ENCODE data around the gene PDE6G. TPM values are rescaled to one million over a fixed set of nuclear protein-coding genes. Genes with fewer than 3 reads are reported as not detected.

The PDE6G gene
- total and polyA plus RNA-seq, 2 donors (not counting 3 experiments of a cell fraction or from before 2014, with no cell fraction given) = 1.8 to 3.7 TPM

DNA sequence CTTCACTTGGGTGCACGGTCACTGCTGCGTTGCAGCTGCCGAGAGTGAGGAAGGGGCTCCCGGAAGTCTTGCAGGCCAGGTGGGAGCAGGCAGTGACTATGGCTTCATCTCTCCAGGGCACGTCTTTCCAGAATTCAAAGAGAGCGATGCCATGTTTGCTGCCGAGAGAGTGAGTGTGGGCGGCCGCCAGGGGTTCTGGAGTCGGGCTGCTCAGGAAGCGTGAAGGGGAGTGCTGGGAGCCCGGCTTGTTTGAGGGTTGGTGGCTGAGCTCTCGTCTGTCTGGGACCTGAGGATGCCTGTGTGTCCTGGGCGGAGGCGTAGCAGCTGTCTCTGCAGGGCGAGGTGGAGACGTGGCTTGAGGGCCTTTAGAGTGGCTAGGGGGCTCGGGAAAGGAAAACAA is 33.7 kb upstream of the PDE6G start:
- H3K36me3 ChIP-seq (ENCODE audit: control insufficient read depth in 2 of 2, extremely low read depth in 1 of 2, insufficient read depth in 2 of 2, low read length in 2 of 2) = peaks cover 27 to 88% of the 10 kb centered on the region in 2 experiments
- TF ChIP-seq POLR2A (IDR thresholded peaks at IDR 0.05; ENCODE audit: low read depth, low read length) (no peak), FOS (IDR thresholded peaks at IDR 0.05; ENCODE audit: borderline replicate concordance, insufficient read depth, low read length) (no peak), EZH2 (IDR thresholded peaks at IDR 0.05; ENCODE audit: borderline replicate concordance, low read depth, low read length, severe bottlenecking) (no peak), MYC (IDR thresholded peaks at IDR 0.05; ENCODE audit: low read depth, low read length) (no peak), GATA2 (IDR thresholded peaks at IDR 0.05; ENCODE audit: insufficient read depth, insufficient read length, low read depth, low read length) (no peak)
- TF ChIP-seq, protein P1, sequence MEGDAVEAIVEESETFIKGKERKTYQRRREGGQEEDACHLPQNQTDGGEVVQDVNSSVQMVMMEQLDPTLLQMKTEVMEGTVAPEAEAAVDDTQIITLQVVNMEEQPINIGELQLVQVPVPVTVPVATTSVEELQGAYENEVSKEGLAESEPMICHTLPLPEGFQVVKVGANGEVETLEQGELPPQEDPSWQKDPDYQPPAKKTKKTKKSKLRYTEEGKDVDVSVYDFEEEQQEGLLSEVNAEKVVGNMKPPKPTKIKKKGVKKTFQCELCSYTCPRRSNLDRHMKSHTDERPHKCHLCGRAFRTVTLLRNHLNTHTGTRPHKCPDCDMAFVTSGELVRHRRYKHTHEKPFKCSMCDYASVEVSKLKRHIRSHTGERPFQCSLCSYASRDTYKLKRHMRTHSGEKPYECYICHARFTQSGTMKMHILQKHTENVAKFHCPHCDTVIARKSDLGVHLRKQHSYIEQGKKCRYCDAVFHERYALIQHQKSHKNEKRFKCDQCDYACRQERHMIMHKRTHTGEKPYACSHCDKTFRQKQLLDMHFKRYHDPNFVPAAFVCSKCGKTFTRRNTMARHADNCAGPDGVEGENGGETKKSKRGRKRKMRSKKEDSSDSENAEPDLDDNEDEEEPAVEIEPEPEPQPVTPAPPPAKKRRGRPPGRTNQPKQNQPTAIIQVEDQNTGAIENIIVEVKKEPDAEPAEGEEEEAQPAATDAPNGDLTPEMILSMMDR (IDR thresholded peaks at IDR 0.05; ENCODE audit: extremely low read depth in 1 of 2, insufficient read depth in 1 of 2, low read depth in 1 of 2, low read length in 2 of 2) = no peak

DNA sequence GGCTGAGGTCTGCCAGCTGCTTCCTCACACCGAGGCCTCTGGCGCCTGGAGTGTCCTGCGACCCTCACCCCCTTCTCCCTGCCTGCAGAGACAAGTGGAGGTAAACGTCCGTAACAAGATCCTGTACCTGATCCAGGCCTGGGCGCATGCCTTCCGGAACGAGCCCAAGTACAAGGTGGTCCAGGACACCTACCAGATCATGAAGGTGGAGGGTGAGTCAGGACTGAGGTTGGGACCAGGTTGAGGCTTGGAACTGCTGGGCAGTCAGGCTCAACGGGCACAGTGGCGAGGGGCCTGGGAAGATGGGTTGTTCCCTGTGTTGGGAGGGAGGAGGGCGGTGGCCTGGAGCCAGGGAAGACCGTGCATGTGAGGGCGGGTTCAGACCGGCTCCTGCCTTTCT is 32.3 kb upstream of the PDE6G start:
- ChIA-PET POLR2A (no interaction called here), CTCF (no interaction called here)
- Histone ChIP-seq H3K4me2 (ENCODE audit: insufficient read depth, low read length) (no peak overlapping the region), H3K4me1 (ENCODE audit: control insufficient read depth, extremely low read depth, insufficient read depth, low read length) (peaks cover 13% of the 10 kb centered on the region), H3K79me2 (ENCODE audit: control insufficient read depth, insufficient read depth, low read length) (peaks cover 67% of the 10 kb centered on the region), H3K27ac (ENCODE audit: insufficient read depth, low read depth, low read length) (no peak overlapping the region), H4K20me1 (replicated peaks; ENCODE audit: control insufficient read depth, extremely low read depth, insufficient read depth, low read length) (no peaks in the 10 kb centered on the region), H3K4me3 (replicated peaks in 1 of 3; ENCODE audit: insufficient read depth in 1 of 3, low read depth in 1 of 3, low read length in 3 of 3) (no peak overlapping the region), H3K36me3 (ENCODE audit: control insufficient read depth in 2 of 2, extremely low read depth in 1 of 2, insufficient read depth in 2 of 2, low read length in 2 of 2) (peaks cover 19 to 74% of the 10 kb centered on the region in 2 experiments), H3K9me3 (replicated peaks; ENCODE audit: control insufficient read depth, insufficient read depth, low read length) (no peaks in the 10 kb centered on the region), H3K9ac (replicated peaks; ENCODE audit: extremely low read depth, insufficient read depth, low read length) (no peak overlapping the region), H2AFZ (ENCODE audit: low read depth, low read length) (no peak overlapping the region), H3K9me1 (replicated peaks; ENCODE audit: control insufficient read depth, extremely low read depth, insufficient read depth, low read length) (no peaks in the 10 kb centered on the region), H3K27me3 (ENCODE audit: control insufficient read depth in 2 of 2, insufficient read depth in 2 of 2, low read length in 2 of 2) (no peaks in the 10 kb centered on the region)
- dilution Hi-C loops (cut with MboI; ENCODE audit: extremely low pct_ligation_motif_present, low sequenced_read_pairs) = no loop called here
- TF ChIP-seq, protein P1 (IDR thresholded peaks at IDR 0.05; ENCODE audit: extremely low read depth in 1 of 2, insufficient read depth in 1 of 2, low read depth in 1 of 2, low read length in 2 of 2) = no peak
- no peak for TF ChIP-seq GATA2 (IDR thresholded peaks at IDR 0.05; ENCODE audit: insufficient read depth, insufficient read length, low read depth, low read length)
- TF ChIP-seq POLR2AphosphoS5 (IDR thresholded peaks at IDR 0.05; ENCODE audit: insufficient read depth, low read depth, low read length) = no peak
- TF ChIP-seq JUN (IDR thresholded peaks at IDR 0.05; ENCODE audit: borderline replicate concordance, insufficient read depth, insufficient read length, low read depth) = no peak
- TF ChIP-seq MYC (IDR thresholded peaks at IDR 0.05; ENCODE audit: low read depth, low read length) = no peak
- TF ChIP-seq FOS (IDR thresholded peaks at IDR 0.05; ENCODE audit: borderline replicate concordance, insufficient read depth, low read length) = no peak
- no peak for TF ChIP-seq EZH2 (IDR thresholded peaks at IDR 0.05; ENCODE audit: borderline replicate concordance, low read depth, low read length, severe bottlenecking)
- no peak for TF ChIP-seq POLR2A (IDR thresholded peaks at IDR 0.05; ENCODE audit: low read depth, low read length)
- FAIRE-seq (no peak), DNase-seq (ENCODE audit: low read depth, low spot score) (no peak)
- no TSS peak for BruUV-seq (replicated peaks)
- intact Hi-C loops (cut with micrococcal nuclease) = no loop called here

More for the DNA sequence above, 33.7 kb upstream of the PDE6G start:
- peaks cover 58% of the 10 kb centered on the region for H3K79me2 ChIP-seq (ENCODE audit: control insufficient read depth, insufficient read depth, low read length)
- DNase-seq (ENCODE audit: low read depth, low spot score) = no peak
- no peak overlapping the region for H2AFZ ChIP-seq (ENCODE audit: low read depth, low read length)
- no peak overlapping the region for H3K4me2 ChIP-seq (ENCODE audit: insufficient read depth, low read length)
- FAIRE-seq = no peak
- BruUV-seq (replicated peaks) = no TSS peak
- no peaks in the 10 kb centered on the region for H3K27me3 ChIP-seq (ENCODE audit: control insufficient read depth in 2 of 2, insufficient read depth in 2 of 2, low read length in 2 of 2)
- H3K27ac ChIP-seq (ENCODE audit: insufficient read depth, low read depth, low read length) = no peak overlapping the region
- H3K4me1 ChIP-seq (ENCODE audit: control insufficient read depth, extremely low read depth, insufficient read depth, low read length) = peaks cover 7% of the 10 kb centered on the region
- no peaks in the 10 kb centered on the region for H3K9me3 ChIP-seq (replicated peaks; ENCODE audit: control insufficient read depth, insufficient read depth, low read length)
- ChIA-PET POLR2A (no interaction called here), CTCF (no interaction called here)
- dilution Hi-C loops (cut with MboI; ENCODE audit: extremely low pct_ligation_motif_present, low sequenced_read_pairs) = no loop called here
- H3K4me3 ChIP-seq (replicated peaks in 1 of 3; ENCODE audit: insufficient read depth in 1 of 3, low read depth in 1 of 3, low read length in 3 of 3) = no peak overlapping the region
- H4K20me1 ChIP-seq (replicated peaks; ENCODE audit: control insufficient read depth, extremely low read depth, insufficient read depth, low read length) = no peaks in the 10 kb centered on the region
- intact Hi-C loops (cut with micrococcal nuclease) = no loop called here
- no peaks in the 10 kb centered on the region for H3K9me1 ChIP-seq (replicated peaks; ENCODE audit: control insufficient read depth, extremely low read depth, insufficient read depth, low read length)
- H3K9ac ChIP-seq (replicated peaks; ENCODE audit: extremely low read depth, insufficient read depth, low read length) = no peak overlapping the region

All from endothelial cell of umbilical vein (primary cell).